ENCODE measurements around the gene PDPN. TPM values are rescaled to one million over a fixed set of nuclear protein-coding genes. Genes with fewer than 3 reads are reported as not detected.

PDPN gene
- total and polyA plus RNA-seq, 11 donors, result 4.4 to 162 (median 21.1) TPM

GRCh38 chr1:13582713-13583443 is 754 bp upstream of the PDPN start:
- H3K27me3 ChIP-seq, result peaks cover 0 to 57% (median 4%) of the 10 kb centered on the region in 9 donors

DNA sequence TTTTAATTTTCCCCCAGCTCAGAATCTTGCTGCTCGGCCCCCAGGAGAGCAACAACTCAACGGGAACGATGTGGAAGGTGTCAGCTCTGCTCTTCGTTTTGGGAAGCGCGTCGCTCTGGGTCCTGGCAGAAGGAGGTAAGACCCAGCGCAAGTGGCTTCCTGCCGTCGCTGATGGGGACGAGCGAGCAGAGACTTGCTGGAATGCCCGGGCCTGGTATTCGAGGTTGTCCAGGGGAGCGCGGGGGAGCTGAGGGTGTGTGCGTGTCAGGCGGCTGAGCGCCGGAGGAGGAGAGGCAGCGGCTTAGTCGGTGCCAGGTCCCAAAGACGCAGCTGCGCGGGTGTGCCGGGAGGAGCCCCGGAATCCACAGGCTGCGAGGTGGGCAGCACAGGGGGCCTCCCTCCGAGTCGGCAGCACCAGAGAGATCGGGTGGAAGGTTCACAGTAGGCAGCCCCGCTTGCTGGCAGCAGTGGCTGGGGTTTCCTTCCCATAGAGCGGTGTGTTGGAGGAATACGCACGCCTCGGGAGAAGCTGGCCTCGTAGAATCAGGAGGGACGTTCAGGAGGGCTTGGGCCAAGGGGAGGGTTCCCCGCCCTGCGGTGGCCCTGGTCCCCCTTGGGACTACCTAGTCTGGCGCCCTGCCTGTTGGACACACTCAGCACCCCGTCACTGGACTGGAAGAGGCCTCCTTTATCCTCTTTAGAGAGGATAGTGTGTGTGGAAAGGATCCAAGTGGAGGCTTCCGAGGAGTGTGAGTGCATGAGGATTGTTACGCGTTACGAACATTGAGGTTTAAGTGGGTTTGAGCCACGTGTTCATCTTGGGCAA is 547 bp downstream of the PDPN start:
- Histone ChIP-seq H3K27ac (peak overlapping the region; percentile 13 to 88 (median 74)), H3K9me3 (no peaks in the 10 kb centered on the region), H3K4me3 (peak overlapping the region; percentile 45 to 68 (median 58)), H3K27me3 (peaks cover 0 to 56% (median 4%) of the 10 kb centered on the region in 9 donors), H3K4me1 (peaks cover 0 to 18% (median 0%) of the 10 kb centered on the region in 12 donors), H3K36me3 (no peaks in the 10 kb centered on the region)
- intact Hi-C loops (cut with DNase I), result no loop called here
- TF ChIP-seq CTCF (IDR thresholded peaks at IDR 0.05) (no peak), POLR2A (IDR thresholded peaks at IDR 0.05) (no peak)
- ATAC-seq (peak; percentile 59 to 84 (median 82)), DNase-seq (peak in 4 of 5 donors; percentile 22 to 74 (median 70))
- 5 to 9% (median 6%) methylated on average over 29 to 47 of the region's 47 CpGs for WGBS, 4 donors

More at GRCh38 chr1:13582713-13583443, 754 bp upstream of the PDPN start:
- DNase-seq (no peak), ATAC-seq (no peak)
- no peaks in the 10 kb centered on the region for H3K36me3 ChIP-seq
- peaks cover 0 to 16% (median 0%) of the 10 kb centered on the region in 12 donors for H3K4me1 ChIP-seq
- H3K9me3 ChIP-seq, result no peaks in the 10 kb centered on the region
- H3K27ac ChIP-seq, result peak overlapping the region in 5 of 12 donors; percentile 14 to 79 (median 73)
- 43 to 50% (median 46%) methylated on average over 27 of the region's 27 CpGs for WGBS, 4 donors
- intact Hi-C loops (cut with DNase I), result no loop called here
- H3K4me3 ChIP-seq, result peak overlapping the region in 7 of 12 donors; percentile 55 to 68 (median 61)
- TF ChIP-seq CTCF (IDR thresholded peaks at IDR 0.05) (no peak), POLR2A (IDR thresholded peaks at IDR 0.05) (no peak)

- Histone ChIP-seq H3K27me3 (peaks cover 0 to 56% (median 4%) of the 10 kb centered on the region in 9 donors), H3K4me1 (peaks cover 0 to 18% (median 0%) of the 10 kb centered on the region in 12 donors), H3K27ac (peak overlapping the region in 5 of 12 donors; percentile 65 to 88 (median 77)), H3K36me3 (no peaks in the 10 kb centered on the region), H3K4me3 (peak overlapping the region in 9 of 12 donors; percentile 45 to 68 (median 57)), H3K9me3 (no peaks in the 10 kb centered on the region)
- WGBS, 4 donors, result 73 to 75% (median 74%) methylated on average over 11 of the region's 11 CpGs
- TF ChIP-seq CTCF (IDR thresholded peaks at IDR 0.05), result no peak
- TF ChIP-seq POLR2A (IDR thresholded peaks at IDR 0.05), result no peak
- DNase-seq (no peak), ATAC-seq (no peak)
- intact Hi-C loops (cut with DNase I), result no loop called here
Observed at GRCh38 chr1:13584876-13585611, 1.4 kb downstream of the PDPN start.

All from heart left ventricle (tissue), 16 donors.